Activated CD8-positive, alpha-beta memory T cell treated with anti-CD3 and anti-CD28 coated beads for 24 hours (primary cell): ENCODE data around the gene KEL.
"Not testable (repeated sequence)": the region's sequence is repeated elsewhere in the genome, so short reads cannot be mapped to it uniquely, and the experiment has no call there.

Experiments used
- DNase-seq: peaks from one replicate; pipeline ENCODE4 v3.0.0-alpha.2; 2020

The KEL gene

GRCh38 chr7:142961973-142962926 lies at the start of gene KEL:
TSS of gene KEL (minus strand) at chr7:142962363. CDS start at chr7:142962206, 157 bp downstream.
- no peak for DNase-seq

GRCh38 chr7:143008007-143008901 lies 46.1 kb upstream of the KEL start:
- DNase-seq, result peak; percentile 94

- DNase-seq, result no peak
These were observed 43.6 kb upstream of the KEL start for GRCh38 chr7:143005632-143006260.

GRCh38 chr7:143003393-143004051 lies 41.4 kb upstream of the KEL start:
- peak; percentile 65 for DNase-seq

GRCh38 chr7:143002898-143003297 lies 40.7 kb upstream of the KEL start:
- DNase-seq, result no peak

- no peak for DNase-seq
These were observed 39.9 kb upstream of the KEL start for GRCh38 chr7:143002106-143002505.

- DNase-seq, result no peak
These were observed 38.5 kb upstream of the KEL start for GRCh38 chr7:143000648-143001047.

- DNase-seq, result no peak
These were observed 37.6 kb upstream of the KEL start for GRCh38 chr7:142999793-143000192.

GRCh38 chr7:142998966-142999365 lies 36.8 kb upstream of the KEL start:
- DNase-seq, result no peak

- no peak for DNase-seq
These were observed 35.4 kb upstream of the KEL start for GRCh38 chr7:142997456-142997989.

- DNase-seq, result no peak
These were observed 30.3 kb upstream of the KEL start for GRCh38 chr7:142992427-142992826.

GRCh38 chr7:142984297-142984696 lies 22.1 kb upstream of the KEL start:
- no peak for DNase-seq

- DNase-seq, result no peak
These were observed 21.7 kb upstream of the KEL start for GRCh38 chr7:142983825-142984224.

- not testable (repeated sequence) for DNase-seq
These were observed 16.2 kb upstream of the KEL start for GRCh38 chr7:142978402-142978801.

- DNase-seq, result no peak
These were observed 12.5 kb upstream of the KEL start for GRCh38 chr7:142974626-142975025.

- no peak for DNase-seq
These were observed 7.0 kb upstream of the KEL start for GRCh38 chr7:142969183-142969582.

- DNase-seq, result no peak
These were observed 6.1 kb upstream of the KEL start for GRCh38 chr7:142968229-142968628.

- DNase-seq, result no peak
These were observed 2.5 kb upstream of the KEL start for GRCh38 chr7:142964502-142965246.

- DNase-seq, result no peak
These were observed 1.8 kb upstream of the KEL start for GRCh38 chr7:142963993-142964392.

GRCh38 chr7:142962991-142963390 lies 828 bp upstream of the KEL start:
- DNase-seq, result no peak

GRCh38 chr7:142961595-142961972 lies 579 bp downstream of the KEL start:
- DNase-seq, result no peak
